GM23338 (cell line): Measurements from ENCODE around the gene WNK2. TPM values are rescaled to one million over a fixed set of nuclear protein-coding genes. Genes with fewer than 3 reads are reported as not detected.

Source experiments
- ATAC-seq: fragments of 200-7000 bp; cut with Tn5 transposase; 3 replicates; pipeline ENCODE4 v1.9.1; 2020
- DNase-seq: peaks from one replicate; pipeline ENCODE4 v3.0.0-alpha.2; 2015; ENCODE audit warnings: low spot score
- H2AFZ ChIP-seq: fragments of 200-600 bp; sonication (generic); 2 replicates; pipeline ENCODE4 v1.8.0; 2016; ENCODE audit warnings: antibody characterized with exemption, mild to moderate bottlenecking, moderate library complexity
- H3F3A ChIP-seq: fragments of 200-600 bp; sonication (generic); replicated peaks from 2 replicates; pipeline ENCODE4 v1.8.0; 2017; ENCODE audit warnings: antibody characterized with exemption, mixed run types, low read depth
- H3K27ac ChIP-seq: fragments of 200-600 bp; sonication (generic); 2 replicates; pipeline ENCODE4 v1.6.1; 2016; ENCODE audit warnings: low read depth
- H3K27me3 ChIP-seq: fragments of 200-600 bp; sonication (generic); 2 replicates; pipeline ENCODE4 v1.8.0; 2016; ENCODE audit warnings: mild to moderate bottlenecking, mixed run types, moderate library complexity; ENCODE audit not compliant: insufficient read depth
- H3K36me3 ChIP-seq: fragments of 200-600 bp; sonication (generic); 2 replicates; pipeline ENCODE4 v1.8.0; 2016; ENCODE audit warnings: mild to moderate bottlenecking; ENCODE audit not compliant: insufficient read depth
- H3K4me1 ChIP-seq: fragments of 200-600 bp; sonication (generic); 2 replicates; pipeline ENCODE4 v1.8.0; 2016; ENCODE audit warnings: mild to moderate bottlenecking, moderate library complexity; ENCODE audit not compliant: insufficient read depth
- H3K4me2 ChIP-seq: fragments of 200-600 bp; sonication (generic); 2 replicates; pipeline ENCODE4 v1.7.1; 2017; ENCODE audit warnings: mixed run types
- H3K4me3 ChIP-seq: fragments of 200-600 bp; sonication (generic); 2 replicates; pipeline ENCODE4 v1.6.1; 2016; ENCODE audit warnings: mixed run types
- H3K79me2 ChIP-seq: fragments of 200-600 bp; sonication (generic); replicated peaks from 2 replicates; pipeline ENCODE4 v1.8.0; 2017; ENCODE audit warnings: mild to moderate bottlenecking; ENCODE audit not compliant: insufficient read depth
- H3K9me2 ChIP-seq: fragments of 200-600 bp; sonication (generic); 2 replicates; pipeline ENCODE4 v1.8.0; 2017; ENCODE audit not compliant: insufficient read depth
- H4K20me1 ChIP-seq: fragments of 200-600 bp; sonication (generic); replicated peaks from 2 replicates; pipeline ENCODE4 v1.8.0; 2017; ENCODE audit warnings: mild to moderate bottlenecking; ENCODE audit not compliant: insufficient read depth
- H3K27ac Mint-ChIP-seq: 2 replicates; pipeline ENCODE4 v1.8.0; 2020; ENCODE audit warnings: inconsistent platforms, mild to moderate bottlenecking, moderate library complexity, mixed read lengths
- H3K27me3 Mint-ChIP-seq: 3 replicates; pipeline ENCODE4 v1.8.0; 2022; ENCODE audit warnings: low read depth, mild to moderate bottlenecking, moderate library complexity, mixed read lengths, inconsistent platforms; ENCODE audit not compliant: insufficient read depth, poor library complexity
- H3K36me3 Mint-ChIP-seq: 3 replicates; pipeline ENCODE4 v1.8.0; 2021; ENCODE audit warnings: low read depth, mild to moderate bottlenecking, inconsistent platforms, moderate library complexity, mixed read lengths
- H3K4me1 Mint-ChIP-seq: 3 replicates; pipeline ENCODE4 v1.8.0; 2020; ENCODE audit warnings: mild to moderate bottlenecking, inconsistent platforms, mixed read lengths
- H3K4me3 Mint-ChIP-seq: 3 replicates; pipeline ENCODE4 v1.8.0; 2021; ENCODE audit warnings: moderate library complexity, mild to moderate bottlenecking, inconsistent platforms, mixed read lengths
- H3K9me3 Mint-ChIP-seq: 3 replicates; pipeline ENCODE4 v1.8.0; 2020; ENCODE audit warnings: moderate library complexity, mild to moderate bottlenecking, inconsistent platforms, mixed read lengths
- CREB1 ChIP-seq: fragments of 250-450 bp; sonication (Bioruptor Pico); IDR thresholded peaks from 2 replicates; pipeline ENCODE4 v1.5.0; 2020; ENCODE audit warnings: low read depth, mild to moderate bottlenecking, moderate library complexity
- JUNB ChIP-seq: IDR thresholded peaks from one replicate; pipeline ENCODE4 v1.6.1; 2016; ENCODE audit warnings: antibody characterized with exemption; ENCODE audit not compliant: unreplicated experiment
- POLR2AphosphoS5 ChIP-seq: IDR thresholded peaks from 2 replicates; pipeline ENCODE4 v1.6.1; 2016; ENCODE audit warnings: antibody characterized with exemption, low read depth
- ZNF114 ChIP-seq: fragments of 250-450 bp; sonication (Bioruptor Pico); IDR thresholded peaks from 2 replicates; pipeline ENCODE4 v1.5.0; 2020; ENCODE audit warnings: mild to moderate bottlenecking, moderate library complexity
- polyA plus RNA-seq: library from polyadenylated mRNA; unstranded; fragments of >200 nt; fragmentation: Nextera tagmentation; extraction: Ambion mirVana; gene quantifications from 2 replicates; pipeline ENCODE4 v1.2.1, GENCODE V29; 2016
- total RNA-seq: library from RNA; depleted of rRNA; stranded (reverse); fragments of >200 nt; shearing (Covaris generic); gene quantifications from 2 replicates; pipeline ENCODE4 v1.2.3, GENCODE V29; 2014
- TF ChIP-seq, protein P1 (sequence below): fragments of 250-450 bp; sonication (Bioruptor Pico); IDR thresholded peaks from 2 replicates; pipeline ENCODE4 v1.5.0; 2020; ENCODE audit warnings: mild to moderate bottlenecking, moderate library complexity
- TF ChIP-seq, protein P2 (sequence below): IDR thresholded peaks from 2 replicates; pipeline ENCODE4 v1.6.1; 2016; ENCODE audit warnings: antibody characterized with exemption

Gene WNK2
- total and polyA plus RNA-seq, 2 experiments from 2014 or later = 56.4 to 102 TPM

DNA sequence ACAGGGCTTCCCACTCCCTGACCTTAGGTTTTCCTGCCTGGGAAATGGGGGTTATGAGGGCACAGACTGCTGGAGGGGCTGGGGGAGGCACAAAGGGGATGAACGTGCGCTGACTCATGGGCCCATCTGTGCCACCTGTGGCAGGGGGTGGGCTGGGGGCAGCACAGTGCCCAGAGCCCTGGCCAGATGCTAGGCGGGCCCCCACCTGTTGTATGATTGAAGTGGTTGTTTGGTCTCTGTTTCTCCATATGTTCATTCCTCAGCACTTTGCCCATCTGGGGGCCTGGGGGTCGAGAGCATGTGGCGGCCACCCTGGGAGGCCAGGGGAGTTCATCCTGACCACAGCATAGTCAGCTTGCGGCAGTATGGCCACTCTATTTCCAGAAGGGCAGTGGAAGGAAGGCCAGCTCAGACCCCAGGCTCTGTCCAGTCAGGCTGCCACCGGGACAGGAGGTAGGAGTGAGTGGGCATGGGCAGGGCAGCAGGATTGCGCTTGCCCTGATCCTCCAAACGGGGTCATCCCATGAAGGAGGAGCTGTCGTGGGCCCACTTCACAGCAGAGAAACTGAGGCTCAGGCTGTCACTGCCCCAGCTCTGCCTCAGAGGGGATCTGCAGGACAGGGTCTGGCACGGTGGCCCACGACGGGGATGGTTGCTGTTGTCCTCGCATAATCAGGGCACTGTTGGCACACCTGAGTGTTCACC is 49.0 kb upstream of the WNK2 start (continued):
- TF ChIP-seq, protein P1, sequence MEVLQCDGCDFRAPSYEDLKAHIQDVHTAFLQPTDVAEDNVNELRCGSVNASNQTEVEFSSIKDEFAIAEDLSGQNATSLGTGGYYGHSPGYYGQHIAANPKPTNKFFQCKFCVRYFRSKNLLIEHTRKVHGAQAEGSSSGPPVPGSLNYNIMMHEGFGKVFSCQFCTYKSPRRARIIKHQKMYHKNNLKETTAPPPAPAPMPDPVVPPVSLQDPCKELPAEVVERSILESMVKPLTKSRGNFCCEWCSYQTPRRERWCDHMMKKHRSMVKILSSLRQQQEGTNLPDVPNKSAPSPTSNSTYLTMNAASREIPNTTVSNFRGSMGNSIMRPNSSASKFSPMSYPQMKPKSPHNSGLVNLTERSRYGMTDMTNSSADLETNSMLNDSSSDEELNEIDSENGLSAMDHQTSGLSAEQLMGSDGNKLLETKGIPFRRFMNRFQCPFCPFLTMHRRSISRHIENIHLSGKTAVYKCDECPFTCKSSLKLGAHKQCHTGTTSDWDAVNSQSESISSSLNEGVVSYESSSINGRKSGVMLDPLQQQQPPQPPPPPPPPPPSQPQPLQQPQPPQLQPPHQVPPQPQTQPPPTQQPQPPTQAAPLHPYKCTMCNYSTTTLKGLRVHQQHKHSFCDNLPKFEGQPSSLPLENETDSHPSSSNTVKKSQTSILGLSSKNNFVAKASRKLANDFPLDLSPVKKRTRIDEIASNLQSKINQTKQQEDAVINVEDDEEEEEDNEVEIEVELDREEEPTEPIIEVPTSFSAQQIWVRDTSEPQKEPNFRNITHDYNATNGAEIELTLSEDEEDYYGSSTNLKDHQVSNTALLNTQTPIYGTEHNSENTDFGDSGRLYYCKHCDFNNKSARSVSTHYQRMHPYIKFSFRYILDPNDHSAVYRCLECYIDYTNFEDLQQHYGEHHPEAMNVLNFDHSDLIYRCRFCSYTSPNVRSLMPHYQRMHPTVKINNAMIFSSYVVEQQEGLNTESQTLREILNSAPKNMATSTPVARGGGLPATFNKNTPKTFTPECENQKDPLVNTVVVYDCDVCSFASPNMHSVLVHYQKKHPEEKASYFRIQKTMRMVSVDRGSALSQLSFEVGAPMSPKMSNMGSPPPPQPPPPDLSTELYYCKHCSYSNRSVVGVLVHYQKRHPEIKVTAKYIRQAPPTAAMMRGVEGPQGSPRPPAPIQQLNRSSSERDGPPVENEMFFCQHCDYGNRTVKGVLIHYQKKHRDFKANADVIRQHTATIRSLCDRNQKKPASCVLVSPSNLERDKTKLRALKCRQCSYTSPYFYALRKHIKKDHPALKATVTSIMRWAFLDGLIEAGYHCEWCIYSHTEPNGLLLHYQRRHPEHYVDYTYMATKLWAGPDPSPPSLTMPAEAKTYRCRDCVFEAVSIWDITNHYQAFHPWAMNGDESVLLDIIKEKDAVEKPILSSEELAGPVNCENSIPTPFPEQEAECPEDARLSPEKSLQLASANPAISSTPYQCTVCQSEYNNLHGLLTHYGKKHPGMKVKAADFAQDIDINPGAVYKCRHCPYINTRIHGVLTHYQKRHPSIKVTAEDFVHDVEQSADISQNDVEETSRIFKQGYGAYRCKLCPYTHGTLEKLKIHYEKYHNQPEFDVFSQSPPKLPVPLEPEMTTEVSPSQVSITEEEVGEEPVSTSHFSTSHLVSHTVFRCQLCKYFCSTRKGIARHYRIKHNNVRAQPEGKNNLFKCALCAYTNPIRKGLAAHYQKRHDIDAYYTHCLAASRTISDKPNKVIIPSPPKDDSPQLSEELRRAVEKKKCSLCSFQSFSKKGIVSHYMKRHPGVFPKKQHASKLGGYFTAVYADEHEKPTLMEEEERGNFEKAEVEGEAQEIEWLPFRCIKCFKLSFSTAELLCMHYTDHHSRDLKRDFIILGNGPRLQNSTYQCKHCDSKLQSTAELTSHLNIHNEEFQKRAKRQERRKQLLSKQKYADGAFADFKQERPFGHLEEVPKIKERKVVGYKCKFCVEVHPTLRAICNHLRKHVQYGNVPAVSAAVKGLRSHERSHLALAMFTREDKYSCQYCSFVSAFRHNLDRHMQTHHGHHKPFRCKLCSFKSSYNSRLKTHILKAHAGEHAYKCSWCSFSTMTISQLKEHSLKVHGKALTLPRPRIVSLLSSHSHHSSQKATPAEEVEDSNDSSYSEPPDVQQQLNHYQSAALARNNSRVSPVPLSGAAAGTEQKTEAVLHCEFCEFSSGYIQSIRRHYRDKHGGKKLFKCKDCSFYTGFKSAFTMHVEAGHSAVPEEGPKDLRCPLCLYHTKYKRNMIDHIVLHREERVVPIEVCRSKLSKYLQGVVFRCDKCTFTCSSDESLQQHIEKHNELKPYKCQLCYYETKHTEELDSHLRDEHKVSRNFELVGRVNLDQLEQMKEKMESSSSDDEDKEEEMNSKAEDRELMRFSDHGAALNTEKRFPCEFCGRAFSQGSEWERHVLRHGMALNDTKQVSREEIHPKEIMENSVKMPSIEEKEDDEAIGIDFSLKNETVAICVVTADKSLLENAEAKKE = no peak
- TF ChIP-seq ZNF114 (CRISPR knock-in tag) = no peak
- no peak for TF ChIP-seq JUNB
- no peak for TF ChIP-seq POLR2AphosphoS5
- TF ChIP-seq CREB1 (CRISPR knock-in tag) = no peak

DNA sequence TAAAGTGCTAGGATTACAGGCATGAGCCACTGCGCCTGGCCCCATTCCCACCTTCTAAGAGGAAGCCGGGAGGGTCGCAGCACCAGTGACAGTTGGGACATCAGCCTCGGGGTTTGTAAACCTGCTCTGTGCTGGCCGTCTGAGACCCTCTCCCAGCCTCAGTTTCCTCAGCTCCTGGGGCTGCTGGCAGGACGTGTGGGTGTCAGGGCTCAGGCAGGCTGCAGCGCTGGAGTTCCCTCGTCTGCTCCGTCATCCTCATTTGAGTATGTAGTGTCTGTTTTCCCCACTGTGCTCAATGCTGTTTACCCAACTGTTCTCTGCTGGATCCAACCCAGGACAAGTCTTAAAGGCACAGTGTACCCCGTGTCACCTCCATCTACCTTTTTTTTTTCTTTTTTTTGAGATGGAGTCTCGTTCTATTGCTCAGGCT is 47.9 kb upstream of the WNK2 start:
- H3F3A ChIP-seq = no peaks in the 10 kb centered on the region
- H3K27ac ChIP-seq = no peak overlapping the region
- peaks cover 21% of the 10 kb centered on the region for H3K27me3 Mint-ChIP-seq
- TF ChIP-seq, protein P2, sequence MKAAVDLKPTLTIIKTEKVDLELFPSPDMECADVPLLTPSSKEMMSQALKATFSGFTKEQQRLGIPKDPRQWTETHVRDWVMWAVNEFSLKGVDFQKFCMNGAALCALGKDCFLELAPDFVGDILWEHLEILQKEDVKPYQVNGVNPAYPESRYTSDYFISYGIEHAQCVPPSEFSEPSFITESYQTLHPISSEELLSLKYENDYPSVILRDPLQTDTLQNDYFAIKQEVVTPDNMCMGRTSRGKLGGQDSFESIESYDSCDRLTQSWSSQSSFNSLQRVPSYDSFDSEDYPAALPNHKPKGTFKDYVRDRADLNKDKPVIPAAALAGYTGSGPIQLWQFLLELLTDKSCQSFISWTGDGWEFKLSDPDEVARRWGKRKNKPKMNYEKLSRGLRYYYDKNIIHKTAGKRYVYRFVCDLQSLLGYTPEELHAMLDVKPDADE = no peak
- TF ChIP-seq JUNB (no peak), POLR2AphosphoS5 (no peak)
- 0 out of 2 replicates have a peak, but pooled peaks cover 6% of the 10 kb centered on the region for H3K79me2 ChIP-seq
- no peak overlapping the region for H3K27ac Mint-ChIP-seq
- no peaks in the 10 kb centered on the region for H3K36me3 ChIP-seq
- DNase-seq (no peak), ATAC-seq (no peak)
- no peaks in the 10 kb centered on the region; the same call in 2 of the 3 replicates for H3K36me3 Mint-ChIP-seq
- peaks cover 28% of the 10 kb centered on the region for H3K4me1 Mint-ChIP-seq
- peaks cover 12% of the 10 kb centered on the region for H3K4me1 ChIP-seq
- H3K9me3 Mint-ChIP-seq = no peaks in the 10 kb centered on the region
- no peaks in the 10 kb centered on the region for H3K9me2 ChIP-seq
- H3K4me2 ChIP-seq = no peak overlapping the region
- no peak overlapping the region for H3K4me3 ChIP-seq
- peaks cover 9% of the 10 kb centered on the region for H3K27me3 ChIP-seq
- no peak overlapping the region for H3K4me3 Mint-ChIP-seq
- H2AFZ ChIP-seq = no peak overlapping the region
- 0 out of 2 replicates have a peak, but pooled peaks cover 8% of the 10 kb centered on the region for H4K20me1 ChIP-seq
